Colonic mucosa (tissue), 4 donors: ENCODE data around the gene SYNJ2. TPM values are rescaled to one million over a fixed set of nuclear protein-coding genes. Genes with fewer than 3 reads are reported as not detected.

ENCODE experiments used
- DNase-seq: peaks from one replicate; pipeline ENCODE4 v3.0.0-alpha.2; 2020
- H3K27ac ChIP-seq: fragments of 200-600 bp; one replicate; pipeline ENCODE4 v1.8.0; 2021
- H3K27me3 ChIP-seq: fragments of 200-600 bp; one replicate; pipeline ENCODE4 v1.8.0; 2021
- H3K36me3 ChIP-seq: fragments of 200-600 bp; one replicate; pipeline ENCODE4 v1.8.0; 2021
- H3K4me1 ChIP-seq: fragments of 200-600 bp; one replicate; pipeline ENCODE4 v1.8.0; 2021; ENCODE audit warnings: mild to moderate bottlenecking
- H3K4me3 ChIP-seq: fragments of 200-600 bp; one replicate; pipeline ENCODE4 v1.8.0; 2021
- H3K9ac ChIP-seq, 2 donors: one replicate each; pipeline ENCODE4 v1.7.0; 2013; ENCODE audit warnings: control low read depth in 2 of 2, low read depth in 2 of 2, low read length in 2 of 2
- H3K9me3 ChIP-seq: fragments of 200-600 bp; one replicate; pipeline ENCODE4 v1.8.0; 2021
- CTCF ChIP-seq: fragments of 200-600 bp; IDR thresholded peaks from one replicate; pipeline ENCODE4 v1.8.0; 2022; ENCODE audit warnings: antibody characterized with exemption, mild to moderate bottlenecking
- intact Hi-C: fragments of 100-400 bp; cut with DNase I; formaldehyde crosslinking; loops from one replicate; pipeline ENCODE4 v1.14.1; 2022
- total RNA-seq, 2 donors: library from RNA; stranded (reverse); fragmentation: NEBNext Ultra II Directional in 1 of 2; extraction: Animal tissue kit (Norgen Biotek cat#: 25700) in 1 of 2; gene quantifications; one replicate each; pipeline ENCODE4 v1.2.1, GENCODE V29; 2021
- donor health status: healthy.
- donor health status: DM: no; HTN: no; CAD: no.
- donor health status: DM: no; HTN: no; CAD: no.

The SYNJ2 gene
- total RNA-seq, 2 donors from 2014 or later = 46.0 to 53.5 TPM

GRCh38 chr6:157976345-157977175 lies 5.1 kb upstream of the SYNJ2 start:
- H3K4me1 ChIP-seq = no peaks in the 10 kb centered on the region
- no peak for DNase-seq
- intact Hi-C loops = no loop called here
- H3K4me3 ChIP-seq = no peak overlapping the region
- H3K27ac ChIP-seq = no peak overlapping the region
- no peaks in the 10 kb centered on the region for H3K9me3 ChIP-seq
- no peaks in the 10 kb centered on the region for H3K27me3 ChIP-seq
- no peak overlapping the region for H3K9ac ChIP-seq
- no peaks in the 10 kb centered on the region for H3K36me3 ChIP-seq
- no peak for TF ChIP-seq CTCF

GRCh38 chr6:157977176-157977804 lies 4.4 kb upstream of the SYNJ2 start:
- Histone ChIP-seq H3K4me1 (no peaks in the 10 kb centered on the region), H3K27me3 (no peaks in the 10 kb centered on the region), H3K36me3 (no peaks in the 10 kb centered on the region), H3K9me3 (no peaks in the 10 kb centered on the region), H3K9ac (no peak overlapping the region), H3K27ac (no peak overlapping the region), H3K4me3 (no peak overlapping the region)
- TF ChIP-seq CTCF = no peak
- intact Hi-C loops = no loop called here
- DNase-seq = no peak

- Histone ChIP-seq H3K9ac (no peak overlapping the region), H3K27me3 (no peaks in the 10 kb centered on the region), H3K27ac (no peak overlapping the region), H3K36me3 (no peaks in the 10 kb centered on the region), H3K9me3 (no peaks in the 10 kb centered on the region), H3K4me3 (no peak overlapping the region), H3K4me1 (no peaks in the 10 kb centered on the region)
- DNase-seq = no peak
- no peak for TF ChIP-seq CTCF
- intact Hi-C loops = no loop called here
Observed at GRCh38 chr6:157978021-157978783, 3.5 kb upstream of the SYNJ2 start.

- H3K27me3 ChIP-seq = no peaks in the 10 kb centered on the region
- no peaks in the 10 kb centered on the region for H3K9me3 ChIP-seq
- H3K36me3 ChIP-seq = no peaks in the 10 kb centered on the region
- DNase-seq = no peak
- H3K27ac ChIP-seq = peak overlapping the region; percentile 73
- H3K9ac ChIP-seq = peak overlapping the region; percentile 80 to 98
- peak overlapping the region; percentile 71 for H3K4me3 ChIP-seq
- H3K4me1 ChIP-seq = no peaks in the 10 kb centered on the region
- no peak for TF ChIP-seq CTCF
- intact Hi-C loops = loop anchor here (5.0 kb wide), 1 partner anchor 92 kb away; no protein-coding TSS in a partner anchor
Observed at GRCh38 chr6:157980288-157981131, 1.2 kb upstream of the SYNJ2 start.

- no peaks in the 10 kb centered on the region for H3K4me1 ChIP-seq
- TF ChIP-seq CTCF = no peak
- no peaks in the 10 kb centered on the region for H3K36me3 ChIP-seq
- H3K27me3 ChIP-seq = no peaks in the 10 kb centered on the region
- H3K9me3 ChIP-seq = no peaks in the 10 kb centered on the region
- H3K9ac ChIP-seq = peak overlapping the region; percentile 80 to 98
- peak overlapping the region; percentile 73 for H3K27ac ChIP-seq
- peak overlapping the region; percentile 71 for H3K4me3 ChIP-seq
- intact Hi-C loops = loop anchor here (5.0 kb wide), 1 partner anchor 91 kb away; no protein-coding TSS in a partner anchor
- DNase-seq = peak; percentile 66
Observed at GRCh38 chr6:157981132-157981394, 600 bp upstream of the SYNJ2 start.
